Skeletal muscle tissue (tissue), 4 donors: ENCODE results near the gene INPPL1. TPM values are rescaled to one million over a fixed set of nuclear protein-coding genes. Genes with fewer than 3 reads are reported as not detected.

ENCODE experiments used
- H3K27ac ChIP-seq: one replicate; pipeline ENCODE4 v1.7.0; 2013; ENCODE audit warnings: mild to moderate bottlenecking, low read depth, low read length, inconsistent platforms
- H3K27me3 ChIP-seq, 3 donors: one replicate each; pipeline ENCODE4 v1.7.0; 2013; ENCODE audit warnings: low read length in 3 of 3; ENCODE audit not compliant: control insufficient read depth in 3 of 3, insufficient read depth in 3 of 3
- H3K36me3 ChIP-seq, 3 donors: one replicate each; pipeline ENCODE4 v1.7.0; 2013; ENCODE audit warnings: low read length in 3 of 3; ENCODE audit not compliant: control insufficient read depth in 3 of 3, insufficient read depth in 3 of 3
- H3K4me1 ChIP-seq, 3 donors: one replicate each; pipeline ENCODE4 v1.7.0; 2013; ENCODE audit warnings: low read length in 3 of 3, mild to moderate bottlenecking in 3 of 3; ENCODE audit not compliant: control insufficient read depth in 3 of 3, insufficient read depth in 3 of 3
- H3K4me3 ChIP-seq, 3 donors: one replicate each; pipeline ENCODE4 v1.7.0; 2013; ENCODE audit warnings: low read length in 3 of 3
- H3K9ac ChIP-seq, 3 donors: one replicate each; pipeline ENCODE4 v1.7.0; 2013; ENCODE audit warnings: low read length in 3 of 3, mild to moderate bottlenecking in 3 of 3, moderate library complexity in 2 of 3, low read depth in 1 of 3
- H3K9me3 ChIP-seq, 3 donors: one replicate each; pipeline ENCODE4 v1.7.0; 2013; ENCODE audit warnings: low read length in 3 of 3; ENCODE audit not compliant: control insufficient read depth in 3 of 3
- total RNA-seq: library from RNA; depleted of rRNA; stranded (reverse); fragments of >200 nt; gene quantifications from one replicate; pipeline ENCODE4 v1.2.3, GENCODE V29; 2014
- donor health status: Osteomylitis.

Gene INPPL1
- total RNA-seq, 1 donor from 2014 or later, result 50.6 TPM

GRCh38 chr11:72243173-72244059 is 18.8 kb downstream of the INPPL1 start:
- H3K27ac ChIP-seq, result no peak overlapping the region
- H3K4me3 ChIP-seq, result no peak overlapping the region
- H3K9me3 ChIP-seq, result no peaks in the 10 kb centered on the region
- H3K36me3 ChIP-seq, result peaks cover 0 to under 1% (median 0%) of the 10 kb centered on the region in 3 donors
- peaks cover 52 to 61% (median 56%) of the 10 kb centered on the region in 3 donors for H3K27me3 ChIP-seq
- no peak overlapping the region for H3K9ac ChIP-seq
- peaks cover 13 to 21% (median 18%) of the 10 kb centered on the region in 3 donors for H3K4me1 ChIP-seq

GRCh38 chr11:72244060-72244360 is 19.4 kb downstream of the INPPL1 start, which contains the start of gene PHOX2A:
TSS of gene PHOX2A (minus strand) at chr11:72244176. CDS start at chr11:72244004, 172 bp downstream.
- Histone ChIP-seq H3K27me3 (peaks cover 56 to 64% (median 60%) of the 10 kb centered on the region in 3 donors), H3K4me1 (peaks cover 12 to 18% (median 16%) of the 10 kb centered on the region in 3 donors), H3K9me3 (no peaks in the 10 kb centered on the region), H3K27ac (no peak within 1 kb of the TSS), H3K36me3 (no peaks in the 10 kb centered on the region), H3K4me3 (no peak within 1 kb of the TSS), H3K9ac (no peak within 1 kb of the TSS)

GRCh38 chr11:72244361-72245262 is 20.0 kb downstream of the INPPL1 start:
- Histone ChIP-seq H3K36me3 (no peaks in the 10 kb centered on the region), H3K4me1 (peaks cover 6 to 12% (median 10%) of the 10 kb centered on the region in 3 donors), H3K9me3 (no peaks in the 10 kb centered on the region), H3K4me3 (no peak overlapping the region), H3K27ac (no peak overlapping the region), H3K27me3 (peaks cover 58 to 64% (median 64%) of the 10 kb centered on the region in 3 donors), H3K9ac (no peak overlapping the region)

GRCh38 chr11:72245263-72245816 is 20.8 kb downstream of the INPPL1 start:
- peaks cover 64 to 70% (median 70%) of the 10 kb centered on the region in 3 donors for H3K27me3 ChIP-seq
- peaks cover 2 to 8% (median 6%) of the 10 kb centered on the region in 3 donors for H3K4me1 ChIP-seq
- no peak overlapping the region for H3K4me3 ChIP-seq
- H3K27ac ChIP-seq, result no peak overlapping the region
- H3K36me3 ChIP-seq, result no peaks in the 10 kb centered on the region
- no peak overlapping the region for H3K9ac ChIP-seq
- H3K9me3 ChIP-seq, result no peaks in the 10 kb centered on the region

- H3K27ac ChIP-seq, result no peak overlapping the region
- H3K4me1 ChIP-seq, result peaks cover 0 to 2% (median 0%) of the 10 kb centered on the region in 3 donors
- H3K9me3 ChIP-seq, result no peaks in the 10 kb centered on the region
- no peak overlapping the region for H3K9ac ChIP-seq
- peaks cover 53 to 72% (median 62%) of the 10 kb centered on the region in 3 donors for H3K27me3 ChIP-seq
- H3K4me3 ChIP-seq, result no peak overlapping the region
- H3K36me3 ChIP-seq, result no peaks in the 10 kb centered on the region
Measured at GRCh38 chr11:72247584-72247983, 23.0 kb downstream of the INPPL1 start.

GRCh38 chr11:72249961-72250360 is 25.4 kb downstream of the INPPL1 start:
- no peak overlapping the region for H3K27ac ChIP-seq
- no peak overlapping the region for H3K4me3 ChIP-seq
- H3K27me3 ChIP-seq, result peaks cover 39 to 59% (median 48%) of the 10 kb centered on the region in 3 donors
- no peak overlapping the region for H3K9ac ChIP-seq
- H3K9me3 ChIP-seq, result peaks cover 0 to 2% (median 0%) of the 10 kb centered on the region in 3 donors
- H3K36me3 ChIP-seq, result no peaks in the 10 kb centered on the region
- no peaks in the 10 kb centered on the region for H3K4me1 ChIP-seq

- H3K36me3 ChIP-seq, result no peaks in the 10 kb centered on the region
- H3K27ac ChIP-seq, result no peak overlapping the region
- H3K9ac ChIP-seq, result no peak overlapping the region
- peaks cover 0 to 2% (median 0%) of the 10 kb centered on the region in 3 donors for H3K9me3 ChIP-seq
- peaks cover 30 to 52% (median 38%) of the 10 kb centered on the region in 3 donors for H3K27me3 ChIP-seq
- H3K4me3 ChIP-seq, result no peak overlapping the region
- no peaks in the 10 kb centered on the region for H3K4me1 ChIP-seq
Measured at GRCh38 chr11:72250661-72251464, 26.3 kb downstream of the INPPL1 start.

GRCh38 chr11:72251614-72252013 is 27.0 kb downstream of the INPPL1 start:
- H3K4me3 ChIP-seq, result no peak overlapping the region
- no peaks in the 10 kb centered on the region for H3K4me1 ChIP-seq
- no peak overlapping the region for H3K9ac ChIP-seq
- H3K36me3 ChIP-seq, result no peaks in the 10 kb centered on the region
- H3K9me3 ChIP-seq, result peaks cover 0 to 2% (median 0%) of the 10 kb centered on the region in 3 donors
- H3K27ac ChIP-seq, result no peak overlapping the region
- H3K27me3 ChIP-seq, result peaks cover 23 to 46% (median 31%) of the 10 kb centered on the region in 3 donors

- Histone ChIP-seq H3K36me3 (no peaks in the 10 kb centered on the region), H3K9ac (no peak overlapping the region), H3K27ac (no peak overlapping the region), H3K4me3 (no peak overlapping the region), H3K27me3 (peaks cover 16 to 34% (median 17%) of the 10 kb centered on the region in 3 donors), H3K4me1 (no peaks in the 10 kb centered on the region), H3K9me3 (peaks cover 0 to 2% (median 0%) of the 10 kb centered on the region in 3 donors)
Measured at GRCh38 chr11:72253392-72253791, 28.8 kb downstream of the INPPL1 start.
